GM12878 (cell line): ENCODE measurements around the gene PRSS36. TPM values are rescaled to one million over a fixed set of nuclear protein-coding genes. Genes with fewer than 3 reads are reported as not detected.
"Not testable (repeated sequence)": the region's sequence is repeated elsewhere in the genome, so short reads cannot be mapped to it uniquely, and the experiment has no call there.

ENCODE experiments used
- ATAC-seq: fragments of 200-7000 bp; cut with Tn5 transposase; 3 replicates; pipeline ENCODE4 v1.9.1; 2020; ENCODE audit warnings: mild to moderate bottlenecking, moderate library complexity
- BruUV-seq: library from RNA; stranded (reverse); fragments of 400-500 nt; replicated peaks from 2 replicates; lab custom pipeline; 2021; lab: Mats Ljungman, UMichigan
- CTCF ChIA-PET: fragments of 300-600 bp; sonication (Branson Sonifier 250); formaldehyde crosslinking; extraction: SDS; loops from one replicate; lab custom pipeline; 2021; ENCODE audit warnings: inconsistent platforms; lab: Yijun Ruan, JAX
- POLR2A ChIA-PET: fragments of 350-600 bp; formaldehyde crosslinking; extraction: SDS; loops from one replicate; lab custom pipeline; 2021; ENCODE audit warnings: inconsistent platforms; lab: Charles Lee
- RAD21 ChIA-PET: fragments of 300-600 bp; sonication (Branson Sonifier 250); formaldehyde crosslinking; loops from one replicate; lab custom pipeline; 2023; ENCODE audit warnings: antibody characterized with exemption; ENCODE audit not compliant: unreplicated experiment; lab: Charles Lee
- SMC1A ChIA-PET: fragments of 300-600 bp; sonication (Branson Sonifier 250); formaldehyde crosslinking; loops from one replicate; lab custom pipeline; 2023; ENCODE audit not compliant: unreplicated experiment, uncharacterized antibody; lab: Charles Lee
- DNase-seq: peaks from one replicate; pipeline ENCODE4 v3.0.0-alpha.2; 2011; ENCODE audit warnings: low read depth, low spot score
- FAIRE-seq: peaks from 3 replicates; lab custom pipeline; 2011; peaks lifted over from hg19 to GRCh38; lab: Jason Lieb, UNC
- H2AFZ ChIP-seq: 2 replicates; pipeline ENCODE4 v1.6.0; 2011; ENCODE audit warnings: low read depth, low read length, control low read depth; ENCODE audit not compliant: control insufficient read depth
- H3K27ac ChIP-seq: 2 replicates; pipeline ENCODE4 v1.5.1; 2011; ENCODE audit warnings: control low read depth; ENCODE audit not compliant: control insufficient read depth, insufficient read depth
- H3K27me3 ChIP-seq, 2 experiments: replicated peaks in 1 of 2; 2 replicates each; pipeline versions ENCODE4 v1.6.0 to v1.6.1; 2011; ENCODE audit warnings: low read length in 1 of 2; ENCODE audit not compliant: control insufficient read depth in 2 of 2, insufficient read depth in 2 of 2
- H3K36me3 ChIP-seq, 2 experiments: 2 replicates each; pipeline ENCODE4 v1.5.1; 2011; ENCODE audit warnings: low read length in 1 of 2; ENCODE audit not compliant: control insufficient read depth in 2 of 2, insufficient read depth in 2 of 2
- H3K4me1 ChIP-seq: 2 replicates; pipeline ENCODE4 v1.6.1; 2011; ENCODE audit warnings: mild to moderate bottlenecking, low read length, moderate library complexity, mixed read lengths; ENCODE audit not compliant: control insufficient read depth, insufficient read depth
- H3K4me2 ChIP-seq: 2 replicates; pipeline ENCODE4 v1.6.0; 2011; ENCODE audit warnings: control low read depth; ENCODE audit not compliant: control insufficient read depth, insufficient read depth
- H3K4me3 ChIP-seq: fragments of 200-600 bp; sonication (generic); 2 replicates; pipeline ENCODE4 v1.5.1; 2016
- H3K79me2 ChIP-seq: 2 replicates; pipeline ENCODE4 v1.6.0; 2011; ENCODE audit warnings: low read length; ENCODE audit not compliant: control insufficient read depth, insufficient read depth
- H3K9ac ChIP-seq: 2 replicates; pipeline ENCODE4 v1.8.0; 2011; ENCODE audit warnings: low read length, control low read depth, mixed read lengths; ENCODE audit not compliant: control insufficient read depth, insufficient read depth
- H3K9me3 ChIP-seq: replicated peaks from 3 replicates; pipeline ENCODE4 v1.5.1; 2011; ENCODE audit warnings: mild to moderate bottlenecking, low read length; ENCODE audit not compliant: control insufficient read depth, insufficient read depth
- H4K20me1 ChIP-seq: 2 replicates; pipeline ENCODE4 v1.6.0; 2011; ENCODE audit not compliant: control insufficient read depth, insufficient read depth
- CHD2 ChIP-seq: IDR thresholded peaks from 2 replicates; pipeline ENCODE4 v1.6.1; 2011; ENCODE audit warnings: low read depth, low read length, improper control_type of control experiment, borderline replicate concordance
- EED ChIP-seq: sonication (generic); IDR thresholded peaks from 2 replicates; pipeline ENCODE4 v1.6.1; 2016; ENCODE audit warnings: antibody characterized with exemption, low read depth
- MYB ChIP-seq: fragments of 150-350 bp; IDR thresholded peaks from 2 replicates; pipeline ENCODE4 v1.6.1; 2014; ENCODE audit warnings: mild to moderate bottlenecking, low read depth, low read length, borderline replicate concordance
- PAX5 ChIP-seq: IDR thresholded peaks from 2 replicates; pipeline ENCODE4 v1.6.1; 2011; ENCODE audit warnings: low read depth, low read length, borderline replicate concordance
- RBBP5 ChIP-seq: fragments of 200-600 bp; sonication (generic); conservative IDR thresholded peaks from 2 replicates; pipeline ENCODE4 v1.6.1; 2016
- RFX5 ChIP-seq: IDR thresholded peaks from 2 replicates; pipeline ENCODE4 v1.6.1; 2011; ENCODE audit warnings: low read depth, low read length, improper control_type of control experiment
- ZNF207 ChIP-seq: fragments of 450-650 bp; IDR thresholded peaks from 2 replicates; pipeline ENCODE4 v1.6.1; 2014; ENCODE audit warnings: antibody characterized with exemption, mild to moderate bottlenecking, borderline replicate concordance
- ZNF24 ChIP-seq: fragments of 450-650 bp; IDR thresholded peaks from 2 replicates; pipeline ENCODE4 v1.6.1; 2017; ENCODE audit warnings: antibody characterized with exemption, mild to moderate bottlenecking
- WGBS: methylation state at CpG from one replicate; pipeline ENCODE4 v1.1.6; 2016; ENCODE audit warnings: low lambda C conversion rate; ENCODE audit not compliant: insufficient replicate concordance, insufficient coverage; ENCODE audit errors: missing lambda C conversion rate; 5-methylcytosine and 5-hydroxymethylcytosine counted together
- in situ Hi-C: fragments of 300-500 bp; cut with MboI; formaldehyde crosslinking; loops from 9 replicates; pipeline ENCODE4 v1.14.3; 2018; ENCODE audit warnings: mixed read lengths
- intact Hi-C: fragments of 100-400 bp; cut with micrococcal nuclease; formaldehyde crosslinking; loops from one replicate; pipeline ENCODE4 v1.14.2; 2022; ENCODE audit not compliant: unreplicated experiment
- polyA plus RNA-seq, 11 experiments: library from polyadenylated mRNA; depleted of rRNA in 4 of 11; unstranded in 6 of 11; stranded (reverse) in 5 of 11; fragments of >200 nt; fragmentation: Nextera tagmentation in 4 of 11; fragmentation: Illumina TruSeq in 1 of 11; extraction: Ambion mirVana in 4 of 11; extraction: Trizol in 1 of 11; gene quantifications; 1 replicate in 1 of 11; 2 replicates in 10 of 11; pipeline versions ENCODE4 v1.2.1 to v1.2.3, GENCODE V29; 2011 to 2016; ENCODE audit warnings: inconsistent platforms in 2 of 11, missing spikeins in 2 of 11, low read depth in 1 of 11
- total RNA-seq, 4 experiments: library from RNA; depleted of rRNA in 3 of 4; stranded (reverse); fragments of >200 nt in 3 of 4; fragmentation: Illumina TruSeq in 1 of 4; extraction: Trizol in 1 of 4; gene quantifications; 2 replicates each; pipeline versions ENCODE4 v1.2.1 to v1.2.3, GENCODE V29; 2013 to 2021

Gene PRSS36
- total and polyA plus RNA-seq, 10 of the 15 experiments (the other 5 are each of a cell fraction or from before 2014, with no cell fraction given): 0.11 to 1.1 (median 0.17) TPM; not detected in 3

DNA sequence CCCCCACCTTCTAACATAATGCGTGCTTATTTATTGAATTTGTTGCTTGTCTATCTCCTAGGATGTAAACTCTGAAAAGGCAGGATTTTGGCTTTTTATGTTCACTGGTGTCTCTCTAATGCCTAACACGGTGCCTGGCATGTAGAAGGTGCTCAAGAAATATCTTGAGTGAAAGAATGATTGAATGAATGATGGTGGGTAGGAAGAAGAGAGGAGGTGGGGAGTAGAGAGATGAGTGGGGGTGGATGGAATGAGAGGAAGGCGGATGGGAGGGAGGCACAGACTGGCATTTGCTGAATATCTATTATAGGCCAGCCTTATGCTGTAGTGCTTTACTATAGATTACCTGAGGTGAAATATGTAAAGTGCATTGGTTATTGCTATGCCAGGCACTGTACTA, 2.3 kb downstream of the PRSS36 start (continued):
- TF ChIP-seq PAX5: no peak

DNA sequence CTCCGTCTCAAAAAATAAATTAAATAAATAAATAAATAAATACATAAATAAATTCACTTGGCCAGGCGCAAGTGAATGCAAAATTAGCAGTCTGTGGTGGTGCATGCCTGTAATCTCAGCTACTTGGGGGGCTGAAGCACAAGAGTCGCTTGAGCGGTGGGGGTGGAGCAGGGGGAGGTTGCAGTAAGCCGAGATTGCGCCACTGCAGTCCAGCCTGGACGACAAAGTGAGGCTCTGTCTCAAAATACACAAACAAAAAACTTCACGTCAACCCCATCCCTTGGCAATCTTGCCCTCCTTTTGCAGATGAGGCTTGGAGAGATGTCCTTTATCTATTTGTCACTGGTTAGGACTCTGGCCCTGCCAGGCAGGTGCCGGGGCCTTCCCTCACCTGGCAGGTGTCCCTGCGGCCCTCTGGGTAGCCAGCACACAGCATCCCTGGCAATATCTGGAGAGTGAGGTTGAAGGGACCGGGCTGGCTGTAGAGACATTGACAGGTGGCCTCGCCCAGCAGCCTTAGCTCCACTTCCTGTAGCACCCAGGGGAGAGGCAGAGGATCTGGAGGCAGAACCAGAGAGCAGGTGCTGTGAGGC, 4.4 kb downstream of the PRSS36 start:
- ChIA-PET SMC1A (interaction anchor here (1.1 to 1.2 kb wide), 2 partner anchors 39 to 188 kb away, joined by 3 read pairs; no protein-coding TSS in a partner anchor), RAD21 (no interaction called here), POLR2A (no interaction called here), CTCF (interaction anchor here (0.5 to 1.3 kb wide), 4 partner anchors 24 to 353 kb away, joined by 3 to 5 read pairs (median 3); no protein-coding TSS in a partner anchor)
- no peak overlapping the region for H2AFZ ChIP-seq
- H3K9me3 ChIP-seq: no peaks in the 10 kb centered on the region
- in situ Hi-C loops (loop anchor here (10.0 kb wide), 1 partner anchor 729 kb away; the partner anchor contains the start of gene ZNF267), intact Hi-C loops (no loop called here)
- TF ChIP-seq EED (no peak), ZNF207 (no peak), RFX5 (no peak), ZNF24 (no peak), CHD2 (no peak), RBBP5 (no peak), MYB (no peak)
- H3K4me1 ChIP-seq: peaks cover 9% of the 10 kb centered on the region
- BruUV-seq: no TSS peak
- FAIRE-seq: no peak
- H3K27me3 ChIP-seq: no peaks in the 10 kb centered on the region
- no peaks in the 10 kb centered on the region for H3K36me3 ChIP-seq
- 65% methylated on average over 11 of the region's 12 CpGs for WGBS
- no peak overlapping the region for H3K4me3 ChIP-seq
- H3K27ac ChIP-seq: no peak overlapping the region
- ATAC-seq: no peak
- no peak overlapping the region for H3K9ac ChIP-seq
- peaks cover 3% of the 10 kb centered on the region; the same call in 1 of the 2 replicates for H4K20me1 ChIP-seq
- no peaks in the 10 kb centered on the region for H3K79me2 ChIP-seq
- DNase-seq: no peak
- H3K4me2 ChIP-seq: no peak overlapping the region

DNA sequence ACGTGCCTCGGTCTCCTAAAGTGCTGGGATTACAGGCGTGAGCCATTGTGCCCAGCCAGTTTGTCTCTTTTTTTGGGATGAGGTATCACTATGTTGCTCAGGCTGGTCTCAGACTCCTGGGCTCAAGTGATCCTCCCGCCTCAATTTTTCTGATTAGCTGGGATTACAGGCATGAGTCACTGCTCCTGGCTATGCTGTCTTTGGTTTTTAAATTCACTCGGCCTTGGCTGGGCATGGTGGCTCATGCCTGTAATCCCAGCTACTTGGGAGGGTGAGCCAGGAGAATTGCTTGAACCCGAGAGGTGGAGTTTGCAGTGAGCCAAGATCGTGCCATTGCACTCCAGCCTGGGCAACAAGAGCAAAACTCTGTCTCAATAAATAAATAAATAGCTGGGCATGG, 5.4 kb downstream of the PRSS36 start:
- POLR2A ChIA-PET: interaction anchor here (1.5 kb wide), 1 partner anchor 25 kb away, joined by 3 read pairs; no protein-coding TSS in a partner anchor
- H2AFZ ChIP-seq, DNase-seq, H3K36me3 ChIP-seq, ATAC-seq, H3K27me3 ChIP-seq, H3K4me2 ChIP-seq, H3K4me3 ChIP-seq, H3K79me2 ChIP-seq, H3K27ac ChIP-seq, BruUV-seq, H3K9ac ChIP-seq, H3K9me3 ChIP-seq, H3K4me1 ChIP-seq, H4K20me1 ChIP-seq, FAIRE-seq: not testable (repeated sequence)
- 67% methylated on average over 7 of the region's 7 CpGs for WGBS
- CTCF ChIA-PET: interaction anchor here (0.5 to 3.1 kb wide), 7 partner anchors 9 to 238 kb away, joined by 3 to 23 read pairs (median 4); partner anchors contain the start of gene PYDC1
- in situ Hi-C loops (loop anchor here (10.0 kb wide), 1 partner anchor 730 kb away; the partner anchor contains the start of gene ZNF267), intact Hi-C loops (loop anchor here (5.0 kb wide), 3 partner anchors 37 to 147 kb away; partner anchors contain the start of genes BCKDK, ZNF646 and ZNF668)
- SMC1A ChIA-PET: interaction anchor here (0.7 to 2.0 kb wide), 5 partner anchors 13 to 295 kb away, joined by 3 to 7 read pairs (median 3); no protein-coding TSS in a partner anchor
- RAD21 ChIA-PET: interaction anchor here (0.6 to 3.3 kb wide), 2 partner anchors 25 to 68 kb away, joined by 3 to 48 read pairs; partner anchors contain the start of gene KAT8
